ENCODE data around the gene CLCN6.

DNA sequence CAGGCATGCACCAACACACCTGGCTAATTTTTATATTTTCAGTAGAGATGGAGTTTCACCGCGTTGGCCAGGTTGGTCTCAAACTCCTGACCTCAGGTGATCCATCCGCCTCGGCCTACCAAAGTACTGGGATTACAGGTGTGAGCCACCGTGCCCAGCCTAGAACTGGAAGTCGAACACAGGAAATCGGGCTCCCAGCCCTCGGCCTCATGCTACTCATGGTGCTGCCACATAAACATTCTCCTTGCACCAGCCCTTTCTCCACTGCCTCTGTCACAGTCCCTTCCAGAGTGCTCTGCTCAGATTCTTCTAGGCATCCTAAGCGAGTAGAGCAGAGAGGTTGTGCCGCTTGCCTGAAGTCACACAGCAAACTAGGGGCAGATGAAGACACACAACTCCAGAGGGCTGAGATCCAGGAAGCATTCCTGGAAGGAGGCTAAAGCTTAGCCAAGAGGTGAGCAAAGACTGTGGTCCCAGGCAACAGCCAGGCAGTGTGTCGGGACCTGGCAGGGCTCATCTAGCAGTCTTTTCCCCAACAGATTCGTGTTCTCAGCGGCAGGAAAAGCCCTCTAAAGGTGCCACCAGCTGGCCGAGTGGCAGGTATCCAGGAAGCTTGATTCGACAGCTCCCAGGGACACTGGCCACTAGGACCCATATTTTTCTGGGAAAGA, 82.3 kb downstream of the CLCN6 start:
- TF ChIP-seq, protein P1, sequence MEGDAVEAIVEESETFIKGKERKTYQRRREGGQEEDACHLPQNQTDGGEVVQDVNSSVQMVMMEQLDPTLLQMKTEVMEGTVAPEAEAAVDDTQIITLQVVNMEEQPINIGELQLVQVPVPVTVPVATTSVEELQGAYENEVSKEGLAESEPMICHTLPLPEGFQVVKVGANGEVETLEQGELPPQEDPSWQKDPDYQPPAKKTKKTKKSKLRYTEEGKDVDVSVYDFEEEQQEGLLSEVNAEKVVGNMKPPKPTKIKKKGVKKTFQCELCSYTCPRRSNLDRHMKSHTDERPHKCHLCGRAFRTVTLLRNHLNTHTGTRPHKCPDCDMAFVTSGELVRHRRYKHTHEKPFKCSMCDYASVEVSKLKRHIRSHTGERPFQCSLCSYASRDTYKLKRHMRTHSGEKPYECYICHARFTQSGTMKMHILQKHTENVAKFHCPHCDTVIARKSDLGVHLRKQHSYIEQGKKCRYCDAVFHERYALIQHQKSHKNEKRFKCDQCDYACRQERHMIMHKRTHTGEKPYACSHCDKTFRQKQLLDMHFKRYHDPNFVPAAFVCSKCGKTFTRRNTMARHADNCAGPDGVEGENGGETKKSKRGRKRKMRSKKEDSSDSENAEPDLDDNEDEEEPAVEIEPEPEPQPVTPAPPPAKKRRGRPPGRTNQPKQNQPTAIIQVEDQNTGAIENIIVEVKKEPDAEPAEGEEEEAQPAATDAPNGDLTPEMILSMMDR (conservative IDR thresholded peaks at IDR 0.05): no peak
- no peak for TF ChIP-seq ZFX (IDR thresholded peaks at IDR 0.05)

Measured in C4-2B (cell line).